ENCODE results near the gene RMND5A. TPM values are rescaled to one million over a fixed set of nuclear protein-coding genes. Genes with fewer than 3 reads are reported as not detected.

Gene RMND5A
- total and polyA plus RNA-seq, 7 donors = 17.7 to 90.8 (median 72.4) TPM

- 65 to 72% (median 67%) methylated on average over 1 of the region's 1 CpG for WGBS, 3 donors
- ATAC-seq (no peak), DNase-seq (no peak)
- Histone ChIP-seq H3K4me3 (no peak overlapping the region), H3K27me3 (ENCODE audit: insufficient read depth in 3 of 3, low read length in 2 of 3) (no peaks in the 10 kb centered on the region), H3K36me3 (ENCODE audit: insufficient read depth in 1 of 2, low read depth in 1 of 2) (no peaks in the 10 kb centered on the region), H3K4me1 (no peaks in the 10 kb centered on the region), H3K9me3 (no peaks in the 10 kb centered on the region), H3K27ac (no peak overlapping the region)
- TF ChIP-seq CTCF (IDR thresholded peaks at IDR 0.05) = no peak
- intact Hi-C loops (cut with DNase I) = no loop called here
Measured at GRCh38 chr2:86685351-86685750, 34.7 kb upstream of the RMND5A start.

GRCh38 chr2:86686460-86686859 lies 33.6 kb upstream of the RMND5A start:
- DNase-seq (no peak), ATAC-seq (no peak)
- no peak overlapping the region for H3K4me3 ChIP-seq
- H3K36me3 ChIP-seq (ENCODE audit: insufficient read depth in 1 of 2, low read depth in 1 of 2) = no peaks in the 10 kb centered on the region
- WGBS, 3 donors = 96 to 98% (median 97%) methylated on average over 5 of the region's 5 CpGs
- H3K9me3 ChIP-seq = no peaks in the 10 kb centered on the region
- intact Hi-C loops (cut with DNase I) = no loop called here
- H3K4me1 ChIP-seq = no peaks in the 10 kb centered on the region
- H3K27me3 ChIP-seq (ENCODE audit: insufficient read depth in 3 of 3, low read length in 2 of 3) = no peaks in the 10 kb centered on the region
- TF ChIP-seq CTCF (IDR thresholded peaks at IDR 0.05) = no peak
- no peak overlapping the region for H3K27ac ChIP-seq

- intact Hi-C loops (cut with DNase I) = no loop called here
Measured at GRCh38 chr2:86686905-86687304, 33.2 kb upstream of the RMND5A start.

GRCh38 chr2:86695053-86695691 lies 24.9 kb upstream of the RMND5A start:
- Histone ChIP-seq H3K36me3 (ENCODE audit: insufficient read depth in 1 of 2, low read depth in 1 of 2) (no peaks in the 10 kb centered on the region), H3K27me3 (ENCODE audit: insufficient read depth in 3 of 3, low read length in 2 of 3) (no peaks in the 10 kb centered on the region), H3K4me3 (no peak overlapping the region), H3K9me3 (no peaks in the 10 kb centered on the region), H3K4me1 (no peaks in the 10 kb centered on the region), H3K27ac (no peak overlapping the region)
- no peak for DNase-seq
- 85 to 94% (median 93%) methylated on average over 9 of the region's 9 CpGs for WGBS, 3 donors
- ATAC-seq = peak in 2 of 4 donors; percentile 30 to 49
- intact Hi-C loops (cut with DNase I) = no loop called here
- TF ChIP-seq CTCF (IDR thresholded peaks at IDR 0.05) = no peak

More at GRCh38 chr2:86686905-86687304, 33.2 kb upstream of the RMND5A start:
- ATAC-seq = no peak
- H3K36me3 ChIP-seq (ENCODE audit: insufficient read depth in 1 of 2, low read depth in 1 of 2) = no peaks in the 10 kb centered on the region
- H3K27me3 ChIP-seq (ENCODE audit: insufficient read depth in 3 of 3, low read length in 2 of 3) = no peaks in the 10 kb centered on the region
- 39 to 49% (median 44%) methylated on average over 2 of the region's 2 CpGs for WGBS, 3 donors
- no peaks in the 10 kb centered on the region for H3K4me1 ChIP-seq
- no peak for TF ChIP-seq CTCF (IDR thresholded peaks at IDR 0.05)
- no peak overlapping the region for H3K27ac ChIP-seq
- no peak overlapping the region for H3K4me3 ChIP-seq
- no peaks in the 10 kb centered on the region for H3K9me3 ChIP-seq
- no peak for DNase-seq

GRCh38 chr2:86697551-86698104 lies 22.5 kb upstream of the RMND5A start:
- no peaks in the 10 kb centered on the region for H3K27me3 ChIP-seq (ENCODE audit: insufficient read depth in 3 of 3, low read length in 2 of 3)
- no peaks in the 10 kb centered on the region for H3K4me1 ChIP-seq
- no peaks in the 10 kb centered on the region for H3K36me3 ChIP-seq (ENCODE audit: insufficient read depth in 1 of 2, low read depth in 1 of 2)
- TF ChIP-seq CTCF (IDR thresholded peaks at IDR 0.05) = no peak
- ATAC-seq = no peak
- H3K4me3 ChIP-seq = no peak overlapping the region
- DNase-seq = no peak
- intact Hi-C loops (cut with DNase I) = no loop called here
- H3K27ac ChIP-seq = no peak overlapping the region
- H3K9me3 ChIP-seq = no peaks in the 10 kb centered on the region

Measured in psoas muscle (tissue), 8 donors.